HS-27A (cell line): ENCODE results near the gene CLMN.

Experiments used
- DNase-seq: peaks from one replicate; pipeline ENCODE4 v3.0.0-alpha.2; 2012; ENCODE audit warnings: low read depth, missing footprints

CLMN gene

GRCh38 chr14:95303552-95303951, 16.2 kb downstream of the CLMN start:
- no peak for DNase-seq

GRCh38 chr14:95302667-95303506, 16.8 kb downstream of the CLMN start:
- DNase-seq = no peak

- DNase-seq = no peak
Observed at GRCh38 chr14:95301527-95302187, 18.1 kb downstream of the CLMN start.

GRCh38 chr14:95300697-95301526, 18.8 kb downstream of the CLMN start:
- no peak for DNase-seq

- DNase-seq = no peak
Observed at GRCh38 chr14:95300002-95300696, 19.6 kb downstream of the CLMN start.

GRCh38 chr14:95299271-95299670, 20.4 kb downstream of the CLMN start:
- no peak for DNase-seq

GRCh38 chr14:95297832-95298231, 21.9 kb downstream of the CLMN start:
- no peak for DNase-seq

- DNase-seq = no peak
Observed at GRCh38 chr14:95296966-95297365, 22.7 kb downstream of the CLMN start.

- DNase-seq = no peak
Observed at GRCh38 chr14:95295600-95296376, 23.9 kb downstream of the CLMN start.

GRCh38 chr14:95294834-95295599, 24.7 kb downstream of the CLMN start:
- no peak for DNase-seq

GRCh38 chr14:95294320-95294719, 25.4 kb downstream of the CLMN start:
- no peak for DNase-seq

GRCh38 chr14:95293449-95293848, 26.3 kb downstream of the CLMN start:
- no peak for DNase-seq

- DNase-seq = no peak
Observed at GRCh38 chr14:95292660-95293425, 26.9 kb downstream of the CLMN start.

GRCh38 chr14:95291859-95292542, 27.7 kb downstream of the CLMN start:
- DNase-seq = peak; percentile 23

GRCh38 chr14:95290871-95291431, 28.8 kb downstream of the CLMN start:
- no peak for DNase-seq

GRCh38 chr14:95290021-95290420, 29.7 kb downstream of the CLMN start:
- no peak for DNase-seq

- no peak for DNase-seq
Observed at GRCh38 chr14:95289323-95290010, 30.2 kb downstream of the CLMN start.

- DNase-seq = no peak
Observed at GRCh38 chr14:95288672-95289322, 30.9 kb downstream of the CLMN start.
